Measurements from ENCODE around the gene MED20. TPM values are rescaled to one million over a fixed set of nuclear protein-coding genes. Genes with fewer than 3 reads are reported as not detected.

Gene MED20
- total RNA-seq, 4 donors from 2014 or later = 15.7 to 18.7 (median 17.0) TPM

DNA sequence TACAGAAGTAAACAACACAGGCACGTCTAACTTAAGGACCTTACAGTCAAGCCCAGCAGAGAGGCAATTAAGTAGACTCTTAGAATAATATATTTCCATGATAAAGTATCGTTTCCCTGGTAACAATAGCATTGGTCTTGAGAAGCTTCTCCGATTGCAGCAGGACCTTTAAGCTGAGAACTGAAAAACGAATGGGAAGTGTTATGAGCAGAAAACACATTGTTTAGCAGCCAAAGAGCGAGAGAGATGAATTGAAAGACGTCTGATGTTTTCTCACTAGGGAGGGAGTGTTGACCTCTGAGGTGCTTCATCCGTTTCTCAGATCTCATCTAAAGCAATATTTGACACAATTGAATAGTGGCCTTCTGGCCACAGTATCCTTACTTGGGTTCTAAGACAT lies 1.2 kb upstream of the MED20 start:
- H3K27me3 ChIP-seq = no peaks in the 10 kb centered on the region
- no peak for TF ChIP-seq EP300 (IDR thresholded peaks at IDR 0.05)
- no peak for TF ChIP-seq POLR2A (IDR thresholded peaks at IDR 0.05)
- peaks cover 5 to 62% (median 18%) of the 10 kb centered on the region in 3 donors for H3K4me1 ChIP-seq
- H3K9me3 ChIP-seq = no peaks in the 10 kb centered on the region
- 2 to 5% methylated on average over 7 of the region's 7 CpGs for WGBS, 2 donors (ENCODE audit: low coverage in 1 of 2)
- H3K36me3 ChIP-seq = peaks cover 0 to 15% of the 10 kb centered on the region in 2 donors
- peak overlapping the region; percentile 83 to 84 for H3K4me3 ChIP-seq
- H3K27ac ChIP-seq = peak overlapping the region in 1 of 4 donors; percentile 96
- ATAC-seq = no peak

DNA sequence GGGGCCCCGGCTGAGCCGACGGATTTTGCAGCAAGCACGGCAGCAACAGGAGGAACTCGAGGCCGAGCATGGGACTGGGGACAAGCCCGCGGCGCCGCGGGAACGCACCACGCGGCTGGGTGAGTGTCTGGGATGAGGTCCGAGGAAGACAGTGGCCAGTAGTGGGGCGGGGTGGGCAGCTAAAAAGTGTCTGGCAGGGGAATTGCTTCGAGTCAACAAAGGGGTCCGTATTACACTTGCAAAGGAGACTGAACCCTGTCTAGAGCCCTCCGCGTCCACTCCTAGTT lies 716 bp upstream of the MED20 start:
- H3K9me3 ChIP-seq = no peaks in the 10 kb centered on the region
- H3K27me3 ChIP-seq = no peaks in the 10 kb centered on the region
- peaks cover 5 to 67% (median 18%) of the 10 kb centered on the region in 3 donors for H3K4me1 ChIP-seq
- WGBS, 2 donors (ENCODE audit: low coverage in 1 of 2) = 0% methylated on average over 6 to 10 of the region's 20 CpGs
- H3K4me3 ChIP-seq = peak overlapping the region; percentile 83 to 84
- TF ChIP-seq EP300 (IDR thresholded peaks at IDR 0.05) (no peak), POLR2A (IDR thresholded peaks at IDR 0.05) (no peak), POLR2AphosphoS5 (IDR thresholded peaks at IDR 0.05) (no peak)
- TF ChIP-seq, protein P1, sequence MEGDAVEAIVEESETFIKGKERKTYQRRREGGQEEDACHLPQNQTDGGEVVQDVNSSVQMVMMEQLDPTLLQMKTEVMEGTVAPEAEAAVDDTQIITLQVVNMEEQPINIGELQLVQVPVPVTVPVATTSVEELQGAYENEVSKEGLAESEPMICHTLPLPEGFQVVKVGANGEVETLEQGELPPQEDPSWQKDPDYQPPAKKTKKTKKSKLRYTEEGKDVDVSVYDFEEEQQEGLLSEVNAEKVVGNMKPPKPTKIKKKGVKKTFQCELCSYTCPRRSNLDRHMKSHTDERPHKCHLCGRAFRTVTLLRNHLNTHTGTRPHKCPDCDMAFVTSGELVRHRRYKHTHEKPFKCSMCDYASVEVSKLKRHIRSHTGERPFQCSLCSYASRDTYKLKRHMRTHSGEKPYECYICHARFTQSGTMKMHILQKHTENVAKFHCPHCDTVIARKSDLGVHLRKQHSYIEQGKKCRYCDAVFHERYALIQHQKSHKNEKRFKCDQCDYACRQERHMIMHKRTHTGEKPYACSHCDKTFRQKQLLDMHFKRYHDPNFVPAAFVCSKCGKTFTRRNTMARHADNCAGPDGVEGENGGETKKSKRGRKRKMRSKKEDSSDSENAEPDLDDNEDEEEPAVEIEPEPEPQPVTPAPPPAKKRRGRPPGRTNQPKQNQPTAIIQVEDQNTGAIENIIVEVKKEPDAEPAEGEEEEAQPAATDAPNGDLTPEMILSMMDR (IDR thresholded peaks at IDR 0.05) = no peak
- peak overlapping the region; percentile 96 to 98 (median 97) for H3K27ac ChIP-seq
- ATAC-seq = no peak
- peaks cover 0 to 16% of the 10 kb centered on the region in 2 donors for H3K36me3 ChIP-seq

DNA sequence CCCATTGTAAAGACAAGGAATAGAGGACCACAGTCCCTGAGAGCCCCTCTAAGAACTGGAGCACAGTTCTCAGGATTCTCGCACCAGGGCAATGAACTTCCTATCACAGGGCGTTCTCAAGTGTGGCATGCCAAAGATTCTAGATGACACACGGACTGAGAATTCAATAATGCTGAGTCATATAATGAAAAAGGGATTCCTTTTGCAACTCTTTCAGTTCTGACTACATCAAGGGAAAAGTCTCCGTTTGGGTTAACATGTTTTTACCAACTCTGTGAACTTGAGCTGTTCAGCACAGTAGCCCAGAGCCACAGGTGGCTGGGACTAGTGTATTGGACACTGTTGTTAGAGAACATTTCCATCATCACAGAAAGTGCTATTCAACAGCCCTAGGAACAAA lies 3.4 kb downstream of the MED20 start:
- H3K9me3 ChIP-seq = no peaks in the 10 kb centered on the region
- TF ChIP-seq, protein P1 (IDR thresholded peaks at IDR 0.05) = no peak
- TF ChIP-seq POLR2AphosphoS5 (IDR thresholded peaks at IDR 0.05) (no peak), EP300 (IDR thresholded peaks at IDR 0.05) (no peak), POLR2A (IDR thresholded peaks at IDR 0.05) (no peak)
- 17 to 29% methylated on average over 3 to 4 of the region's 4 CpGs for WGBS, 2 donors (ENCODE audit: low coverage in 1 of 2)
- no peaks in the 10 kb centered on the region for H3K27me3 ChIP-seq
- ATAC-seq = no peak
- H3K36me3 ChIP-seq = peaks cover 0 to 49% of the 10 kb centered on the region in 2 donors
- no peak overlapping the region for H3K4me3 ChIP-seq
- peak overlapping the region in 1 of 4 donors; percentile 21 for H3K27ac ChIP-seq
- H3K4me1 ChIP-seq = peaks cover 5 to 61% (median 15%) of the 10 kb centered on the region in 3 donors

DNA sequence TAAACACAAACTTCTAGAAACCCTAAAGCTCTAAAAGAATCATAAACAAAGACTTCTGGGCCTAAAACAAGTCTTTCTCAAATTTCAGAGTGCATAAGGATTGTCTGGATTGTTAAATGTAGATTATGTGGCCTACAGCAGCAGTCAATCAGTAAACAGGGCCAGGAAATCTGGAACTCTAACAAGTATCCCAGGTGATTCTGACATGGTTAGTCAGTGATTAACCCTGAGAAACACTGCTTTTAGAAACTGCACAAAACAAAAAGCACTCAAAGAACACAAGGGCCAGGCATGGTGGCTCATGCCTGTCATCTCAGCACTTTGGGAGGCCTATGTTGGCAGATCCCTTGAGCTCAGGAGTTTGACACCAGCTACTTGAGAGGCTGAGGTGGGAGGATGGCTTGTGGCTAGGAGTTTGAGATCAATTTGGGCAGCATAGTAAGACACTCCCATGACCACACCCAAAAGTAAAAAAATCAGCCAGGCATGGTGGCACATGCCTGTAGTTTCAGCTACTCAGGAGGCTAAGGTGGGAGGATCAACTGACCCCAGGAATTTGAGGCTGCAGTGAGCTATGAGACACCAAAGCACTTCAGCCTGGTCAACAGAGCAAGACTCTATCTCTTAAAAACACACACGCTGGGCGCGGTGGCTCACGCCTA lies 5.9 kb downstream of the MED20 start:
- H3K27ac ChIP-seq = no peak overlapping the region
- no peak overlapping the region for H3K4me3 ChIP-seq
- H3K36me3 ChIP-seq = peaks cover 0 to 70% of the 10 kb centered on the region in 2 donors
- H3K4me1 ChIP-seq = peaks cover 2 to 44% (median 4%) of the 10 kb centered on the region in 3 donors
- TF ChIP-seq EP300 (IDR thresholded peaks at IDR 0.05) (no peak), POLR2A (IDR thresholded peaks at IDR 0.05) (no peak), POLR2AphosphoS5 (IDR thresholded peaks at IDR 0.05) (no peak)
- TF ChIP-seq, protein P1 (IDR thresholded peaks at IDR 0.05) = no peak
- ATAC-seq = no peak
- WGBS, 2 donors (ENCODE audit: low coverage in 1 of 2) = 100% methylated on average over 2 of the region's 4 CpGs; no CpG with 5 or more reads in 1 of the 2 donors
- H3K27me3 ChIP-seq = no peaks in the 10 kb centered on the region
- H3K9me3 ChIP-seq = no peaks in the 10 kb centered on the region

DNA sequence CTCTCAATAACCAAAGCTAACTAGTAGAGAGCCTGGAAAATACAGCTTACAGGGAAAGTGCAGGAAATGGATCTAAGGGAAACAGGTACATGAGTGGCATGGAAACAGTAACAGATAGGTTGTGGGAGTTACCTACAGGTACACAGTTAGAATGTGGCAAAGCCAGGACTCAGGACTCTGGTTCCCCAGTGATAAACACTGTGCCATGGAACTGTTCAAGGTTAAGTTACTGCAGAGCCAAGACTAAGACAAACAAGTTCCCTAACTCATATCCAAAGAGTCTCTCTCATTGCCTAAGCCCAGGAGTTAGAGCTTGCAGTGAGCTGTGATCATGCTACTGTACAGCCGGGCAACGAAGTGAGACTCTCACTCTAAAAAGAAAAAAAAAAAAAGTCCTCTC lies 6.6 kb downstream of the MED20 start:
- Histone ChIP-seq H3K27me3 (no peaks in the 10 kb centered on the region), H3K4me3 (no peak overlapping the region), H3K9me3 (no peaks in the 10 kb centered on the region), H3K4me1 (peaks cover 0 to 37% (median 0%) of the 10 kb centered on the region in 3 donors), H3K36me3 (peaks cover 0 to 76% of the 10 kb centered on the region in 2 donors), H3K27ac (no peak overlapping the region)
- no peak for ATAC-seq
- no peak for TF ChIP-seq POLR2AphosphoS5 (IDR thresholded peaks at IDR 0.05)
- TF ChIP-seq, protein P1 (IDR thresholded peaks at IDR 0.05) = no peak
- TF ChIP-seq EP300 (IDR thresholded peaks at IDR 0.05) = no peak
- TF ChIP-seq POLR2A (IDR thresholded peaks at IDR 0.05) = no peak
- WGBS, 2 donors (ENCODE audit: low coverage in 1 of 2) = 60% methylated on average over 1 of the region's 2 CpGs; no CpG with 5 or more reads in 1 of the 2 donors

Data from gastroesophageal sphincter (tissue), 4 donors.